GM21723 (cell line): ENCODE measurements around the gene GDAP2.
"Not testable (repeated sequence)": the region's sequence is repeated elsewhere in the genome, so short reads cannot be mapped to it uniquely, and the experiment has no call there.

Source experiments
- ATAC-seq: cut with Tn5 transposase; IDR thresholded peaks from one replicate; pipeline ENCODE4 v1.9.1; 2021; ENCODE audit warnings: mild to moderate bottlenecking, moderate library complexity; ENCODE audit not compliant: unreplicated experiment

Gene GDAP2

DNA sequence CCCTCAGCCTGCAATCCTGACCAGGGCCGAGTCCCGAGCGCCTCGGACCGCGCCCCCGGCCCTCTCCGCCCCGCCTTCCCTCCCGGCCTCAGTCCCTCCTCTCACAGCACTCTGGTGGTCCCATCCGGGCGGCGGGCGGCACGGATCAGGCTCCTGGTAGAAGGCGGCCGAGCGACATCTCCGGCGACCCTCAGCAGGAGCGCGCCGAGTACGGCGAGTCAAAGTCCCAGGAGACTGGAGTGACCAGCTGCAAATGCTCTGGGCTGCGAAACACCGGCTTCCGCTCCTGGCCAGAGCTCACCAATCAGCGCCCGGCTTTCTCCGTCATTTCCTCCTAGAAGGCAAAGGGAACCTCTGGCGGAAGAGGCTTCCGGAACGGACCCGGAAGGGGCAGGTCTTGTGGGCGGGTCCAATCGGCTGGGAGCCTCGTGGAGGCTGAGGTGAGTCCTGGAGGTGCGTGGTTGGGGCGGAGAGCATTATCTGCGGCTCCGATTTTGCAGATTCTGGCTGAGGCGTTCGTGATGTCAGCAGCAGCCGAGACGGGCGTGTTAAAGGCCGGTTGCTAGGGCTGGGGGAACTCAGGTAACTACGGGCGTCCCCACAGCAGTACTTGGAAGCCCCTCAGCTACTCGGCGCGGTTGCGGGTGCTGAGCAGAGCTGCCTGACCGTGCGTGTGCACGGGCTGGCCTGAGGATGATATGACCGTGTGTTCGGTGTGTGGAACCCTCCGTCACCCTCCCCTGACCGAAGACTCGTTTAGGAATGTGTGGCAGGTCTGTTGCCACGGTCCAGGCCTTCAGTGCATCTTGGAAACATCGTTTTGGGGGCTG lies at the start of gene GDAP2, which contains the start of gene WDR3:
Gene GDAP2, minus strand, starts transcription at position 279 of the 830 bp plus-strand sequence. CDS start 9,264 bp downstream, outside the sequence.
Gene WDR3, plus strand, starts transcription at position 397 of the 830 bp plus-strand sequence. CDS start 3,581 bp downstream, outside the sequence.
- ATAC-seq, result peak; percentile 93

DNA sequence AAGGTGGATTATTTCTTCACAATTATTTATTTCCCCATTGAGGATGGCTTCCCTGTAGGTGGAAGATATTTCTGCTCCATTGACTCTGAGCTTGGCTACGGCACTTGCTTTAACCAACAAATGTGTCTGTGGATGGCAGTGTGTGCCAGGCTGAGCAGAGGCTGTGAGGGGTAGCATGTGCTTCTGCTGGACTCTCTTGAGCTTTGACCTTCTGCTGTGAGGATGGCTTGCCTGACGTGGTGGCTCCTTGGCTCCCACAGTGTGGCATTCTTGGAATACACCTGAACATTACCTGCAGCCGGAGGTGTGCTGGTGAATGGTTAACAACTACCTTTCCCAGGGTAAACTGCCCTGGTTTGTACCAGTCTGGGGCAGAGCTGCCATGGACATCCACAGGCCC lies 47.0 kb upstream of the GDAP2 start:
- no peak for ATAC-seq

- ATAC-seq, result no peak
Measured at GRCh38 chr1:117971777-117972176, 42.4 kb upstream of the GDAP2 start.

DNA sequence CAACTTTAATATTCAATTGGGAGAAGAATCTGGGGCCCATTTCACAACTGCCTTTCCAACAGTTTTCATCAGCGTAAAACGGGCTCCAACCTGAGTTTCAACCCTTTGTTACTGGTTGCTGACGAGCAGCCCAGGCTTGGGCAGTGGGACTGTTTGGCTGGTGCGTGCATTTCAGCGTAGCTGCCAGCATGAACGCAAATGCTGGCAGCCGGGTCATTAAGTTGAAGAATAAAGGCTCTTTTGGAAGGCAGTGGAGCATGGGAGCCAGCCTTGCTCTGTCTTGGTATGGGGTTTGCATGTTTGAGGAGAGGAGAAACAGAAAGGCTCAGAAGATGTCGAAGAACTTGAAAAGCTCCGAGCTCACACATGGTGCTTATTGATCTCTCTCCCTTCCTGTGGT lies 40.8 kb upstream of the GDAP2 start:
- ATAC-seq, result no peak

DNA sequence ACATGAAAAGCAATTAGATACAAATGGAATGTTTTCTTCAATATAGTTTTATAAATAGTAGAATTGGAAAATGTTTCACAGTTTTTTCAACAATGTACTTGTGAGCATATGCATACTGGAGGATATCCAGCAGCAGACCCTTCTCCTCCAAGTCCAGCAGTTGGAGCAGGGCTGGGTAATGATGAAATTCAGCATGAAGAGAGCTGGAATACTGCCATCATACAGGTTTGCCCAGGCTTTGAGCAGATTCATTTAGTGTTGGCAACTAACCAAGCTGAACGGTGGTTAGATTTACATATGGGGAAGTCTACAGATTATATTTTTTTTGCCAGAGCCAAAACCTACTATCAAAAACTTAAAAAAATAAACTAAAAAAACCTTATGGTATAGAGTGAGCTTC lies 38.5 kb upstream of the GDAP2 start:
- no peak for ATAC-seq

DNA sequence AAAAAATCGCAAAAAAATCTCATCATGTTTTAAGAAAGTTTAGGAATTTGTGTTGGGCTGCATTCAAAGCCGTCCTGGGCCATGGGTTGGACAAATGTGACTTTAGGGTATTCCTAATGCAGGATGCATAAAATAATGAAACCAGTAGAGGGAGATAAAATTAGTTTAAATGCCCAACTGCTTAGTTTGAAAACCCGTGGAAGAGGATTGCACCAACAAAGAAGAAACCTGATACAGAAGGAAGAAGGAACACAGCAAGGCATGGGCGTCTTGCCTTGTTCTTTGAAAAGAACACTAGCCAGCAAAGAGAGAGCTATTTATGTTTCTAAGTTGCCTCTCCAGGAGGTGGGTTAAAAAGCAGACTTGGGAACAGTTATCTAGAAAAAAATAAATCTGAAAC lies 38.1 kb upstream of the GDAP2 start:
- no peak for ATAC-seq

GRCh38 chr1:117964290-117965038 lies 35.0 kb upstream of the GDAP2 start:
- no peak for ATAC-seq

GRCh38 chr1:117959364-117959763 lies 29.9 kb upstream of the GDAP2 start:
- no peak for ATAC-seq

GRCh38 chr1:117952386-117952785 lies 23.0 kb upstream of the GDAP2 start:
- no peak for ATAC-seq

DNA sequence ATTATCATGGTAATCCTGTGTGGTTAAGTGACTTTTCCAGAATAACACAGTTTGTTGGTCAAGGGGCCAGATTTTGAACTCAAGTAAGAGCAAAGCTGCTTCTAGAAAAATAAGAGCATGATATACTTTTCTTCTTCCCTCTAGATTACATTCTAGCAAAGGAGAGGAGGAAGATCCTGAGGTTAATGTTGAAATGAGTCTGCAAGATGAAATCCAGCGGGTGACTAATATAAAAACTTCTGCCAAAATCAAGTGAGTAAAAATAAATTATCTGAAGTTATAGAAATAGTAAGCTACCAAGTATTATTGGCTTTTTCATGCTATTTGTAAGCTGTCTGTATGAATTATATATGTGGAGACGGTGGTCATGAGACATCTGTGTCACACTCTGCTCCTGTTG lies 12.9 kb upstream of the GDAP2 start:
- no peak for ATAC-seq

- ATAC-seq, result no peak
Measured at GRCh38 chr1:117933769-117934168, 4.3 kb upstream of the GDAP2 start.

DNA sequence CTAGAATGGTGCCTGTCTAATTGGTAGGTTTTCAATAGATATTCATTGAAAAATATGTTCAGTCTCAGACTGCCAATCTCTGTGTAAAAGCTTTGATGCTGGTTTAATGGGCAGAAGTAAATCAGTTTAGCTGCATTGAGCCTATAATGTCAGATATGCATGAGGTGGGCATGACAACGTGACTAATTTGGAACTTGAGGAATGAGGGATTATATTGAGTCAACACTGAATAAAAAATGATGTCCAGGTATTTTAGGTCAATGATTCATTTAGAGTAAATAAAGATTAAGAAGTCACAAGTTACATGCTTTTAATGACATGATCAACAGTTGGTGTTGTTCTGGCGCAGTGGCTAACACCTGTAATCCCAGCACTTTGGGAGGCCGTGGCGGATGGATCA lies 3.2 kb upstream of the GDAP2 start:
- no peak for ATAC-seq

DNA sequence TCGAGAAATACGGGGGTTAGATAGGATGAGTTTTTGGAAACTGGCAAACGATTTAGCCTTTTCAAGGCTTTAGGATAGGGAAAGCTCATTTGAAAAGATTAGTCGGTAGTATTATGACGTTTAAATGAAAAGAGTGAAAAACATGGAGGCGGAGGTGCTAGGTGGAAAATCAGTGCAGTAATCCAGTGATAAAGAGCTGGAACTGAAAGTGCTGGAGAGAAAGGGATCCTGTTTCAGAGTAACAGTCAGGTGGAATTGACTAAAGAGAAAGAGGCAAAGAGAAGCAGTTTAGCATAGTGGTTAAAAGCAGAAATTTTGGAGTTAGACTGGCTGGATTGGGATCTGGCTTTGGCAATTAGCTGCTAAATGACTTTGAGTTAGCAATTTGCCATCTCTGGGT lies 1.1 kb upstream of the GDAP2 start:
- ATAC-seq, result no peak

GRCh38 chr1:117930173-117930447 lies 689 bp upstream of the GDAP2 start:
- ATAC-seq, result no peak

DNA sequence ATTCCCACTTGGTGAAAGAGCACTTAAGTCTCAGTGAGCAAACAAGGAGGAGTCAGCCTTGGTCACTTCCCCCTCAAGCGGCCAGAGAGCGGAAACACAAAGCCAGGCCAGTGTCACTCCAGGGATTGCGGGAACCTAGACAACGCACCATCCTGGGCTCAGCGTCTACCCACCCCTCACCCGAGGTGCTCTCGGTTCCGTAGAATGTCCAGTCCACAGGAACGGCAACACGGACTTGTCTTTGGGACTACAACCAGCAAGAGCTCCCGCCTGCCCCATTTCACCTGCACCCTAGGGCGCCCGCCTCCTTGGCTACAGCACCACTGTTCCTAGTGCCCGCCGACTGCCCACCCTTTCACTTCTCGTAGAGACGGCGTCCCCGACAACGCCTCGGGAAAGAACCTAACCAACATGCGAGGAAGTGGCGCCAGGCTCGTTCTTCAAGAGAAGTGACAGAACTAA lies 509 bp downstream of the GDAP2 start:
- peak; percentile 47 for ATAC-seq

- no peak for ATAC-seq
Measured at GRCh38 chr1:117925981-117926380, 3.4 kb downstream of the GDAP2 start.

GRCh38 chr1:117922717-117923116 lies 6.7 kb downstream of the GDAP2 start:
- not testable (repeated sequence) for ATAC-seq

DNA sequence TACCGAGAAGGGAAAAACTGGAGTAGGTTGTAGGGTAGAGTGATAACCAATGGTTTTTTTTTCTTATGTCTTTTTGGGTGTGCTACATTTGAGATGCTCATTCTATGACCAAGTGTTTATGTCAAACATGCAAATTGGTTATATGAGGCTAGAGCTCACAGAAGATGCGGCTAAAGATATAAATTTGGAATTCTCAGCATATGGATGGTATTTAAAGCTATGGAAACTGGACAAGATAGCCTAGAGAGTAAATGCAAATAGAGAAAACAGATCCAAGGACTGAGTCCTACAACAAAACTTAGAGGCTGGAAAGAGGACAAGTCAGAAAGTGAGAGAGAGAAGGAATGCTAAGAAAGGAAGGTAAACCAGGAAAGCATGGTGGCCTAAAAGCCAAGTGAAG lies 7.4 kb downstream of the GDAP2 start:
- no peak for ATAC-seq

- no peak for ATAC-seq
Measured at GRCh38 chr1:117919376-117919775, 10.0 kb downstream of the GDAP2 start.

GRCh38 chr1:117911051-117911450 lies 18.4 kb downstream of the GDAP2 start:
- ATAC-seq, result no peak

DNA sequence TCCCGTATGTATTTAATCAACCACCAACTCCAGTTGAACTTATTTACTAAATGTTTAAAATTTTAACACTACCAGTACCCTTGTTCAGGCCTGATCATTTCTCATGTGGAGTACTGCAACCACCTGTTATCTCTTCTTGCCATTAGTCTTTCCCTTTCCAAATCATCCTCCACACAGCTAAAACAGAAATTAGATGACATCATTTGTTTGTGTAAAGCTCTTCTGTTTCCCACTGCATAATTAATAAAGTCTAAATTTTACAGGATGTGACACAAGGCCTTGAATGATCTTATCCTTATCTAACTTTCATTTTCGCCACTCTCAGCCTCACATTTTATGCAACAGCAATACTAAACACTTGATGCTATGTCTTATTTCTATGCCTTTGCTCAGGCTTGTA lies 24.4 kb downstream of the GDAP2 start:
- ATAC-seq, result no peak

DNA sequence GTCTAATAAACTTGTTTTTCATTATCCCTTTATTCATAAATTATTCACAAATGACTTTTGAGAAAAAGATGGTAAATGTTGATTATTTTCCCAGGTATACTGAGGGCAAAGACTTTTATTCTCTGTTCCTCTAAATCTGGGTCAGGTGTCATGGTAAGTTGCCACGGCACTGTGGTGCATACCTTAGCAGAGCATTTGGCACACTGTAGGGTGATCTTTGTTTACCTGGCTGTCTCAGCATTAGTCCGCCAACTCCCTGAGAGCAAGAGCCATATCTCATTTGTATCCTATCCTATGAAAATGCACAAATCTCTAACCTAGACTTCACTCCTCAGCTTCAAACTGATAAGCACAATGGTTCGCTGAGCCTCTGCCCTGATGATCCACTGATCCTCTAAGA lies 24.9 kb downstream of the GDAP2 start:
- no peak for ATAC-seq
